H9 (cell line): ENCODE data around the gene ATPAF1. TPM values are rescaled to one million over a fixed set of nuclear protein-coding genes. Genes with fewer than 3 reads are reported as not detected.

Source experiments
- DNase-seq: peaks from one replicate; pipeline ENCODE4 v3.0.0-alpha.2; 2017
- H2AFZ ChIP-seq: one replicate; pipeline ENCODE4 v1.6.1; 2013; ENCODE audit warnings: mild to moderate bottlenecking, low read length, control low read depth, moderate library complexity
- H2AK5ac ChIP-seq: 2 replicates; pipeline ENCODE4 v1.6.1; 2013; ENCODE audit warnings: low read length, control low read depth, mixed read lengths; ENCODE audit not compliant: insufficient read length
- H2BK120ac ChIP-seq: one replicate; pipeline ENCODE4 v1.6.1; 2013; ENCODE audit warnings: low read depth, mild to moderate bottlenecking, low read length, control low read depth, inconsistent platforms; ENCODE audit not compliant: poor library complexity, severe bottlenecking
- H2BK12ac ChIP-seq: 2 replicates; pipeline ENCODE4 v1.6.1; 2013; ENCODE audit warnings: low read length, control low read depth, mixed read lengths, low read depth; ENCODE audit not compliant: insufficient read length
- H2BK15ac ChIP-seq: 2 replicates; pipeline ENCODE4 v1.6.1; 2013; ENCODE audit warnings: low read depth, low read length, control low read depth
- H2BK20ac ChIP-seq: one replicate; pipeline ENCODE4 v1.6.1; 2013; ENCODE audit warnings: low read depth, mild to moderate bottlenecking, low read length, control low read depth, inconsistent platforms; ENCODE audit not compliant: poor library complexity, severe bottlenecking
- H2BK5ac ChIP-seq: 2 replicates; pipeline ENCODE4 v1.6.1; 2013; ENCODE audit warnings: low read length, control low read depth, mixed read lengths; ENCODE audit not compliant: insufficient read length
- H3K14ac ChIP-seq: 2 replicates; pipeline ENCODE4 v1.6.1; 2013; ENCODE audit warnings: low read length, control low read depth; ENCODE audit not compliant: insufficient read depth
- H3K18ac ChIP-seq: 2 replicates; pipeline ENCODE4 v1.6.1; 2013; ENCODE audit warnings: low read depth, mild to moderate bottlenecking, mixed read lengths, low read length, control low read depth; ENCODE audit not compliant: insufficient read length
- H3K23ac ChIP-seq: 2 replicates; pipeline ENCODE4 v1.6.1; 2013; ENCODE audit warnings: low read length, control low read depth, mixed read lengths, low read depth; ENCODE audit not compliant: insufficient read length
- H3K23me2 ChIP-seq: 2 replicates; pipeline ENCODE4 v1.6.1; 2013; ENCODE audit warnings: low read depth, mild to moderate bottlenecking, mixed read lengths, low read length, control low read depth; ENCODE audit not compliant: insufficient read length, poor library complexity, severe bottlenecking
- H3K27ac ChIP-seq: 2 replicates; pipeline ENCODE4 v1.5.1; 2013; ENCODE audit warnings: low read length, control low read depth, mixed read lengths, low read depth; ENCODE audit not compliant: insufficient read length
- H3K27me3 ChIP-seq: 2 replicates; pipeline ENCODE4 v1.6.1; 2013; ENCODE audit warnings: low read length, control low read depth, inconsistent platforms; ENCODE audit not compliant: insufficient read depth
- H3K4ac ChIP-seq: 2 replicates; pipeline ENCODE4 v1.6.1; 2013; ENCODE audit warnings: low read depth, mild to moderate bottlenecking, control low read depth, inconsistent platforms, low read length, moderate library complexity
- H3K4me1 ChIP-seq: 2 replicates; pipeline ENCODE4 v1.6.1; 2013; ENCODE audit warnings: low read length, control low read depth, inconsistent platforms; ENCODE audit not compliant: insufficient read depth
- H3K4me2 ChIP-seq: 2 replicates; pipeline ENCODE4 v1.6.1; 2013; ENCODE audit warnings: low read length, control low read depth, mixed read lengths; ENCODE audit not compliant: insufficient read length, insufficient read depth
- H3K56ac ChIP-seq: 2 replicates; pipeline ENCODE4 v1.6.1; 2013; ENCODE audit warnings: low read depth, mild to moderate bottlenecking, mixed read lengths, low read length, control low read depth; ENCODE audit not compliant: insufficient read length
- H3K79me1 ChIP-seq: 2 replicates; pipeline ENCODE4 v1.6.1; 2013; ENCODE audit warnings: low read depth, mild to moderate bottlenecking, moderate library complexity, low read length, control low read depth, inconsistent platforms; ENCODE audit not compliant: insufficient read depth, poor library complexity, severe bottlenecking
- H3K79me2 ChIP-seq: 2 replicates; pipeline ENCODE4 v1.6.1; 2013; ENCODE audit warnings: low read length, control low read depth, inconsistent platforms; ENCODE audit not compliant: insufficient read depth
- H3K9ac ChIP-seq: 2 replicates; pipeline ENCODE4 v1.6.1; 2013; ENCODE audit warnings: low read length, control low read depth, mixed read lengths; ENCODE audit not compliant: insufficient read length; ENCODE audit errors: extremely low read depth
- H3K9me3 ChIP-seq: one replicate; pipeline ENCODE4 v1.6.1; 2013; ENCODE audit warnings: low read depth, low read length, inconsistent platforms; ENCODE audit not compliant: control insufficient read depth
- H3T11ph ChIP-seq: one replicate; pipeline ENCODE4 v1.6.1; 2013; ENCODE audit warnings: mild to moderate bottlenecking, low read length, control low read depth, inconsistent platforms
- H4K20me1 ChIP-seq: one replicate; pipeline ENCODE4 v1.6.1; 2013; ENCODE audit not compliant: control insufficient read depth, insufficient read length, insufficient read depth
- H4K5ac ChIP-seq: 2 replicates; pipeline ENCODE4 v1.6.1; 2013; ENCODE audit warnings: low read depth, mild to moderate bottlenecking, mixed read lengths, low read length, control low read depth; ENCODE audit not compliant: insufficient read length
- H4K8ac ChIP-seq: replicated peaks from 2 replicates; pipeline ENCODE4 v1.6.1; 2013; ENCODE audit warnings: low read length, control low read depth, mixed read lengths, low read depth; ENCODE audit not compliant: insufficient read length
- H4K91ac ChIP-seq: 2 replicates; pipeline ENCODE4 v1.6.1; 2013; ENCODE audit warnings: low read depth, mild to moderate bottlenecking, moderate library complexity, mixed read lengths, low read length, control low read depth; ENCODE audit not compliant: insufficient read length
- H3K27ac Mint-ChIP-seq, 3 experiments: 2 replicates in 2 of 3; 3 replicates in 1 of 3; pipeline ENCODE4 v1.8.0; 2020 to 2021; ENCODE audit warnings: mixed read lengths in 3 of 3, mild to moderate bottlenecking in 1 of 3, moderate library complexity in 1 of 3
- H3K27me3 Mint-ChIP-seq: 2 replicates; pipeline ENCODE4 v1.8.0; 2021; ENCODE audit warnings: low read depth, mild to moderate bottlenecking, moderate library complexity, mixed read lengths
- H3K36me3 Mint-ChIP-seq, 3 experiments: 2 replicates in 2 of 3; 3 replicates in 1 of 3; pipeline ENCODE4 v1.8.0; 2020 to 2021; ENCODE audit warnings: low read depth in 3 of 3, mixed read lengths in 3 of 3; ENCODE audit not compliant: insufficient read depth in 1 of 3
- H3K4me1 Mint-ChIP-seq, 2 experiments: 2 replicates each; pipeline ENCODE4 v1.8.0; 2020; ENCODE audit warnings: mixed read lengths in 2 of 2
- H3K4me3 Mint-ChIP-seq, 2 experiments: 2 replicates in 1 of 2; 3 replicates in 1 of 2; pipeline ENCODE4 v1.8.0; 2020 to 2021; ENCODE audit warnings: mild to moderate bottlenecking in 2 of 2, mixed read lengths in 2 of 2, moderate library complexity in 1 of 2
- H3K9me3 Mint-ChIP-seq, 2 experiments: 2 replicates in 1 of 2; 3 replicates in 1 of 2; pipeline ENCODE4 v1.8.0; 2020; ENCODE audit warnings: mild to moderate bottlenecking in 2 of 2, mixed read lengths in 2 of 2, moderate library complexity in 1 of 2
- CTCF ChIP-seq: fragments of 200-600 bp; sonication (generic); conservative IDR thresholded peaks from 3 replicates; pipeline ENCODE4 v1.8.0; 2021; ENCODE audit warnings: antibody characterized with exemption, mild to moderate bottlenecking
- WGBS: extraction: QIAGEN DNeasy Blood & Tissue Kit; methylation state at CpG from one replicate; pipeline ENCODE4 v1.1.7; 2013; ENCODE audit warnings: missing lambda C conversion rate, low lambda C conversion rate, mixed read lengths; ENCODE audit not compliant: insufficient read length; ENCODE audit errors: extremely low coverage; 5-methylcytosine and 5-hydroxymethylcytosine counted together
- total RNA-seq: library from RNA; stranded (reverse); gene quantifications from 2 replicates; pipeline ENCODE4 v1.2.1, GENCODE V29; 2021

Gene ATPAF1
- total RNA-seq, 1 experiment from 2014 or later, result 57.3 TPM

DNA sequence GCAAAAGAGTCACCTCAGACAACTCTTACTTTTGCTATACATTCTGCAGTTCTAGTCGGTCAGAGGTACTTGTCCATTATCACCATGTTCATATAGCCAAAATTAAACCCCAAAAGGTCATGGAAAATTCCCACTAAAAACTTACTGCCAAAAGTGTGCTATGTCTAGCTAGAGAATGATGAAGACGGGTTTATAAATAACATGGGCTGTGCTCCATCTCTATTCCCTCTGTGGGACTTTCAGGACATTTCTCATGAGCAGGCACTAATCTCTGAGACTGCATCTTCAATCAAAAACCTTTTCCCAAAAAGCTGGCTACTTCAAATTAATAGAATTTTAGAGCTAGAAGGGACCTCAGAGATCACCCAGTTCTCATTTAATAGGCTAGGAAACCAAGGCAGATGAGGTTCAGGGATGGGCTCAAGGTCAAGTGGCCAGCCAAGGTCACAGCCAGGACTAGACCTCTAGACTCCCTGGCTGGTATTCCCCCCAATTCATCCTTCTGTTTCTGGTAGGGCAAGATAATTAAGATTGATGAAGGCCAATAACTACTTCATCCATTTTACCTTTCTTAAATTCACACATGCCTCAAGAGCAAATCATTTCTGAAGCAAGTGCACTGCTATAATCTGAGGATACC, 30.6 kb downstream of the ATPAF1 start:
- Histone ChIP-seq H3K79me1 (no peaks in the 10 kb centered on the region), H3K9ac (no peak overlapping the region), H2AK5ac (no peak overlapping the region), H3K4me1 (no peaks in the 10 kb centered on the region), H3K9me3 (no peaks in the 10 kb centered on the region), H3K79me2 (no peaks in the 10 kb centered on the region), H3K4me2 (no peak overlapping the region), H4K91ac (no peak overlapping the region), H4K20me1 (no peaks in the 10 kb centered on the region), H2BK15ac (no peak overlapping the region), H3K4ac (no peak overlapping the region), H2BK120ac (no peak overlapping the region), H2BK12ac (no peak overlapping the region), H2BK5ac (no peak overlapping the region), H3K18ac (no peak overlapping the region), H3K56ac (no peak overlapping the region), H4K5ac (no peak overlapping the region), H3K23me2 (no peaks in the 10 kb centered on the region), H3K27ac (no peak overlapping the region), H4K8ac (no peak overlapping the region), H2BK20ac (no peak overlapping the region), H3T11ph (no peak overlapping the region), H3K14ac (no peak overlapping the region), H2AFZ (no peak overlapping the region), H3K23ac (no peak overlapping the region), H3K27me3 (no peaks in the 10 kb centered on the region)
- Mint-ChIP-seq H3K27me3 (no peaks in the 10 kb centered on the region), H3K4me3 (no peak overlapping the region), H3K9me3 (no peaks in the 10 kb centered on the region), H3K27ac (peak overlapping the region in 1 of 3 experiments; percentile 20; a peak in 1 of 7 replicates), H3K4me1 (no peaks in the 10 kb centered on the region), H3K36me3 (peaks cover 2 to 26% (median 25%) of the 10 kb centered on the region in 3 experiments; a peak in 6 of 7 replicates)
- DNase-seq, result no peak
- TF ChIP-seq CTCF, result no peak
- no CpG with 5 or more reads among the region's 2 CpGs for WGBS
